NCI-H345 treated with DMSO at 0.1 percent for 48 hours (cell line): ENCODE results near the gene POLR1A.

ENCODE experiments used
- DNase-seq: peaks from one replicate; lab custom pipeline; 2025; ENCODE audit not compliant: unreplicated experiment; lab: John Stamatoyannopoulos, UW

POLR1A gene

GRCh38 chr2:86038291-86039081, 67.2 kb downstream of the POLR1A start:
- no peak for DNase-seq

- DNase-seq, result no peak
These were observed 67.9 kb downstream of the POLR1A start for GRCh38 chr2:86037795-86038192.

GRCh38 chr2:86037141-86037794, 68.4 kb downstream of the POLR1A start:
- DNase-seq, result no peak

GRCh38 chr2:86036669-86037138, 69.0 kb downstream of the POLR1A start:
- no peak for DNase-seq

- DNase-seq, result peak; percentile 81
These were observed 69.6 kb downstream of the POLR1A start for GRCh38 chr2:86035883-86036668.

GRCh38 chr2:86035376-86035882, 70.3 kb downstream of the POLR1A start:
- DNase-seq, result no peak

- DNase-seq, result peak; percentile 49
These were observed 71.7 kb downstream of the POLR1A start for GRCh38 chr2:86033751-86034692.

GRCh38 chr2:86032861-86033595, 72.7 kb downstream of the POLR1A start:
- no peak for DNase-seq

- no peak for DNase-seq
These were observed 74.1 kb downstream of the POLR1A start for GRCh38 chr2:86031606-86032005.

- DNase-seq, result no peak
These were observed 74.5 kb downstream of the POLR1A start for GRCh38 chr2:86031151-86031550.

- DNase-seq, result no peak
These were observed 75.8 kb downstream of the POLR1A start for GRCh38 chr2:86029873-86030272.

GRCh38 chr2:86028766-86029381, 76.8 kb downstream of the POLR1A start:
- no peak for DNase-seq

- no peak for DNase-seq
These were observed 77.5 kb downstream of the POLR1A start for GRCh38 chr2:86027922-86028765.

GRCh38 chr2:86027196-86027921, 78.3 kb downstream of the POLR1A start:
- no peak for DNase-seq

- DNase-seq, result no peak
These were observed 79.0 kb downstream of the POLR1A start for GRCh38 chr2:86026744-86027065.

GRCh38 chr2:86025976-86026743, 79.5 kb downstream of the POLR1A start:
- DNase-seq, result no peak

- no peak for DNase-seq
These were observed 80.4 kb downstream of the POLR1A start for GRCh38 chr2:86025229-86025820.
